Peyer's patch (tissue), 4 donors: ENCODE measurements around the gene PARD3B. TPM values are rescaled to one million over a fixed set of nuclear protein-coding genes. Genes with fewer than 3 reads are reported as not detected.

ENCODE experiments used
- DNase-seq, 3 donors: peaks; one replicate each; pipeline ENCODE4 v3.0.0-alpha.2; 2017 to 2019
- H3K27ac ChIP-seq, 4 donors: fragments of 200-600 bp; sonication (generic); one replicate each; pipeline ENCODE4 v1.5.1; 2016 to 2019
- H3K27me3 ChIP-seq, 2 donors: fragments of 200-600 bp; sonication (generic); one replicate each; pipeline ENCODE4 v1.5.1; 2019
- H3K36me3 ChIP-seq, 3 donors: fragments of 200-600 bp; sonication (generic); one replicate each; pipeline ENCODE4 v1.5.1; 2016 to 2019
- H3K4me1 ChIP-seq, 4 donors: fragments of 200-600 bp; sonication (generic); one replicate each; pipeline ENCODE4 v1.5.1; 2016 to 2019
- H3K4me3 ChIP-seq, 4 donors: fragments of 200-600 bp; sonication (generic); 1 replicate in 3 of 4; 2 replicates in 1 of 4; pipeline ENCODE4 v1.5.1; 2016 to 2019; ENCODE audit warnings: mild to moderate bottlenecking in 1 of 4
- H3K9me3 ChIP-seq, 4 donors: fragments of 200-600 bp; sonication (generic); one replicate each; pipeline ENCODE4 v1.5.1; 2016 to 2019; ENCODE audit warnings: mild to moderate bottlenecking in 1 of 4
- CTCF ChIP-seq, 6 experiments: fragments of 450-650 bp in 4 of 6; fragments of 200-600 bp in 2 of 6; sonication (generic) in 1 of 6; IDR thresholded peaks; one replicate each; pipeline ENCODE4 v1.5.1; 2017 to 2019; ENCODE audit warnings: antibody characterized with exemption in 6 of 6, mild to moderate bottlenecking in 3 of 6, moderate library complexity in 1 of 6
- POLR2A ChIP-seq, 2 donors: fragments of 450-650 bp; IDR thresholded peaks; one replicate each; pipeline ENCODE4 v1.5.1; 2017; ENCODE audit warnings: antibody characterized with exemption in 2 of 2, mild to moderate bottlenecking in 2 of 2, moderate library complexity in 2 of 2
- total RNA-seq, 4 donors: library from RNA; depleted of rRNA; stranded (reverse); fragments of >200 nt; gene quantifications; one replicate each; pipeline ENCODE4 v1.1.0, GENCODE V29; 2016

PARD3B gene
- total RNA-seq, 4 donors from 2014 or later: 19.6 to 52.0 (median 40.6) TPM

- TF ChIP-seq CTCF (IDR thresholded peaks at IDR 0.05): no peak
- TF ChIP-seq POLR2A (IDR thresholded peaks at IDR 0.05): no peak
- DNase-seq: no peak
- H3K36me3 ChIP-seq: no peaks in the 10 kb centered on the region
- no peaks in the 10 kb centered on the region for H3K9me3 ChIP-seq
- no peak overlapping the region for H3K4me3 ChIP-seq
- no peak overlapping the region for H3K27ac ChIP-seq
- no peaks in the 10 kb centered on the region for H3K27me3 ChIP-seq
- H3K4me1 ChIP-seq: peaks cover 0 to 13% (median 0%) of the 10 kb centered on the region in 4 donors
These were observed 99.9 kb downstream of the PARD3B start for GRCh38 chr2:204645018-204645773.

- Histone ChIP-seq H3K27me3 (no peaks in the 10 kb centered on the region), H3K9me3 (peaks cover 0 to 2% (median 0%) of the 10 kb centered on the region in 4 donors), H3K4me1 (peaks cover 0 to 9% (median 0%) of the 10 kb centered on the region in 4 donors), H3K36me3 (no peaks in the 10 kb centered on the region), H3K27ac (no peak overlapping the region), H3K4me3 (no peak overlapping the region)
- no peak for DNase-seq
- TF ChIP-seq POLR2A (IDR thresholded peaks at IDR 0.05) (no peak), CTCF (IDR thresholded peaks at IDR 0.05) (no peak)
These were observed 102.4 kb downstream of the PARD3B start for GRCh38 chr2:204647626-204648025.

- Histone ChIP-seq H3K4me1 (no peaks in the 10 kb centered on the region), H3K27me3 (no peaks in the 10 kb centered on the region), H3K9me3 (peaks cover 0 to 2% (median 0%) of the 10 kb centered on the region in 4 donors), H3K4me3 (no peak overlapping the region), H3K36me3 (no peaks in the 10 kb centered on the region), H3K27ac (no peak overlapping the region)
- TF ChIP-seq POLR2A (IDR thresholded peaks at IDR 0.05) (no peak), CTCF (IDR thresholded peaks at IDR 0.05) (no peak)
- DNase-seq: no peak
These were observed 105.3 kb downstream of the PARD3B start for GRCh38 chr2:204650611-204651010.

- no peaks in the 10 kb centered on the region for H3K4me1 ChIP-seq
- no peak overlapping the region for H3K4me3 ChIP-seq
- H3K36me3 ChIP-seq: no peaks in the 10 kb centered on the region
These were observed 106.8 kb downstream of the PARD3B start for GRCh38 chr2:204652063-204652462.

GRCh38 chr2:204654669-204655068 is 109.4 kb downstream of the PARD3B start:
- Histone ChIP-seq H3K9me3 (peaks cover 0 to 2% (median 0%) of the 10 kb centered on the region in 4 donors), H3K4me1 (no peaks in the 10 kb centered on the region), H3K4me3 (no peak overlapping the region), H3K27ac (no peak overlapping the region), H3K36me3 (no peaks in the 10 kb centered on the region), H3K27me3 (no peaks in the 10 kb centered on the region)
- TF ChIP-seq POLR2A (IDR thresholded peaks at IDR 0.05) (no peak), CTCF (IDR thresholded peaks at IDR 0.05) (no peak)
- no peak for DNase-seq

More at GRCh38 chr2:204652063-204652462, 106.8 kb downstream of the PARD3B start:
- TF ChIP-seq CTCF (IDR thresholded peaks at IDR 0.05): no peak
- no peak for TF ChIP-seq POLR2A (IDR thresholded peaks at IDR 0.05)
- H3K9me3 ChIP-seq: peaks cover 0 to 2% (median 0%) of the 10 kb centered on the region in 4 donors
- H3K27ac ChIP-seq: no peak overlapping the region
- H3K27me3 ChIP-seq: no peaks in the 10 kb centered on the region
- DNase-seq: no peak
